ENCODE results near the gene RIMBP2.

RIMBP2 gene

DNA sequence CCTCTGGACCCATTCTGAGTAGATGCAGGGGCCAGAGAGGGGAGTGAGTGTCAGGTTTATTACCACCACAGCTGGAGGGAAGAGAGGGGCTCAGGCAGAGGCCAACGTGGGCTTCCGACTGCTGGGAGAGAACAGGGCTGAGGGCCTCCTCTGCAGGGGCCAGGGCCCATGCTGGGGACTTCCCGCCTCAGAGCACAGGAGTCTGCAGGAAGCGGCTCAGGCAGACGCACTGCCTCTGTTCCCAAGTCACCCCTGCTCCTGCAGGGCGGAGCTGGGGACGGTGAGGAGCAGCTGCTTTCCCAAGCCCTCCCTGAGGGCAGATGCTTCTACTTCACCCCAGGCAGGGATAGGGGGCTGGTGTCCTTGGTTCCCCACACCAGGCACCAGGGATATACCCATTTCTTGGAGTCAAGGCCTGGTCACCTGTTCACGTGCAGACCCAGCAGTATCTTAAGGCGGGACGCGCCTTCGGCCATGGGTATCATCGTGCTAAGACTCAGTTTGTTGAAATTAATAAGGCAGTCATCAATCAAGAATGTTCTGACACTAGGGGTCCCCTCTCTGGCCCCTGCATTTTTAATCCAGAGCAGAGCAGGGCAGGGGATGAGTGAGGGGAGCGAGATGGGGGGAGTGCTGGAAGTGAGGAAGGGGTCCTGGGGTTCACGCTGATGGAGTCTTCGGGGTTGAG is 278.4 kb downstream of the RIMBP2 start:
- in situ Hi-C loops (cut with HindIII; ENCODE audit: low sequenced_read_pairs): no loop called here

DNA sequence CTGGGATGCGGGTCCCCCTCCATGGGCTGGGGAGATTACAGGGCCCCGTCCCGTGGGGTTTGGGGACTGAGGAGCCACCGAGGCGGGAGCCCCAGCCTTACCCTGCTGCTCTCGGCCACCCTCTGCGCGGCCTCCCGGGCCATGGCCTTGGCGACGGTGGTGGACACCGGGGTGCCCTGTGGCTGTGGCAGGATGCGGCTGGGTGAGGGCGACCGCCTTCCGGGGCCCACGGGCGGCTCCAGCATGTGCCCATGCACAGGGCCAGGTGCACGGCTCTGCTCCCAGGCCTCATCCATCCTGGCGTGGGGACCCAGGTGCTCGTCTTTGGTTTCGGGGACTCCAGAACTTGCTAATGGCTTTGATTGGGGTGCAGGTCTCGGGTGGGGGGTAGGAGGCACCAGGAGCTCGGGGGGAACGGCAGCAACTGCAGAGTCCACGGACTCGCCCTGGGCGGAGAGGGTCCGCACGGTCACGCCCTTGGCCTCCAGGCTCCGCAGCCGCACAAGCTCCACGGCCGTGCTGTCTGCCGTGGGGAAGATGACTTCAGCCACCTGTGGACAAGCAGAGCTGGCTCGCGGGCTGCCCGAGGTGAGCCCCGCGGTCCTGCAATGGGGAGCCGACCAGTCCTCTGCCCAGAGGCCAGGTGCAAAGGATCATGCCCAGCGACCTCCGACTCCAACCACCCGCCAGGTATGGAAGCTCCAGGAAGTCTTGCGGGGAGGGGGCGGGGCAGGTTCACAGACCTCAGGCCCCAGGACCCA is 279.2 kb downstream of the RIMBP2 start:
- in situ Hi-C loops (cut with HindIII; ENCODE audit: low sequenced_read_pairs): no loop called here

GRCh38 chr12:130435826-130436225 is 280.3 kb downstream of the RIMBP2 start:
- in situ Hi-C loops (cut with HindIII; ENCODE audit: low sequenced_read_pairs): no loop called here

DNA sequence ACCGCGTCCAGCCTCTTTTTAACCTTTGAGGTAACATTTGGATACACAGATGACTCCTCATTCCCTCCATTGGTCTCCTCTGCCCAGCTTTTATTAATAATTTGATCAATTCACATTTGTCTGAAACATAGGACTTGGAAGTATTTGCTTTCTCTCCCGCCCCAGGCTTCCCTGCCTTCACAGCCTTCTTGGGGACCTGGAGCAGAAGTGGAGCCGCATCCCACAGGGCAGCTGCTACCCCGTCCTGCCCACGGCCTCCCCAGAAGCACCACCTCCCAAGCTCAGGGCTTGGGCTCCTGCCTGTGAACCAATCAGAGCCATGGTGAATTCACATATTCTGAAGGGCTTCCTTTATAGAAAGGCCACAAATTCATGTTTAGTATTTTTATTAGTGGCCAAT is 280.8 kb downstream of the RIMBP2 start:
- in situ Hi-C loops (cut with HindIII; ENCODE audit: low sequenced_read_pairs): no loop called here

DNA sequence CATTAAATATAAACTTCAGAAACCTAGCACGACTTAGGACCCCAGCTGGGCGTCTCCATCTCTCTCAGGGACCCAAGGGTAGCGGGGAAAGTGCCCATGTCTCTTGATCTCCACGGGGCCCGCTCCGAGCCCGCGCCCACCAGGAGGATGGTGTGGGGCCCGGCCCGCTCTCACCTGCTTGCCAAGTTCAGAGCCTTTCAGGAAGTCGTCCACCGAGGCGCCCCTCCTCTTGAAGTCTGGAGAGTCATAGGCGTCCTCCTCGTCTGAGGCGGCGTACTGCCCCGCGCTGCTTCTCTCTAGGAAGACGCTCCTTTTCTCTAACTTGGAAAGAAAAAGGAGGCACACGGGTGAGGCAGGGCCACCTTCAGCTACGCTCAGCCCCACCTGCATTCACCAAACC is 281.5 kb downstream of the RIMBP2 start:
- in situ Hi-C loops (cut with HindIII; ENCODE audit: low sequenced_read_pairs): no loop called here

GRCh38 chr12:130433834-130434233 is 282.3 kb downstream of the RIMBP2 start:
- in situ Hi-C loops (cut with HindIII; ENCODE audit: low sequenced_read_pairs): no loop called here

- in situ Hi-C loops (cut with HindIII; ENCODE audit: low sequenced_read_pairs): no loop called here
These were observed 282.7 kb downstream of the RIMBP2 start for GRCh38 chr12:130433411-130433810.

- in situ Hi-C loops (cut with HindIII; ENCODE audit: low sequenced_read_pairs): no loop called here
These were observed 284.9 kb downstream of the RIMBP2 start for GRCh38 chr12:130431176-130431575.

DNA sequence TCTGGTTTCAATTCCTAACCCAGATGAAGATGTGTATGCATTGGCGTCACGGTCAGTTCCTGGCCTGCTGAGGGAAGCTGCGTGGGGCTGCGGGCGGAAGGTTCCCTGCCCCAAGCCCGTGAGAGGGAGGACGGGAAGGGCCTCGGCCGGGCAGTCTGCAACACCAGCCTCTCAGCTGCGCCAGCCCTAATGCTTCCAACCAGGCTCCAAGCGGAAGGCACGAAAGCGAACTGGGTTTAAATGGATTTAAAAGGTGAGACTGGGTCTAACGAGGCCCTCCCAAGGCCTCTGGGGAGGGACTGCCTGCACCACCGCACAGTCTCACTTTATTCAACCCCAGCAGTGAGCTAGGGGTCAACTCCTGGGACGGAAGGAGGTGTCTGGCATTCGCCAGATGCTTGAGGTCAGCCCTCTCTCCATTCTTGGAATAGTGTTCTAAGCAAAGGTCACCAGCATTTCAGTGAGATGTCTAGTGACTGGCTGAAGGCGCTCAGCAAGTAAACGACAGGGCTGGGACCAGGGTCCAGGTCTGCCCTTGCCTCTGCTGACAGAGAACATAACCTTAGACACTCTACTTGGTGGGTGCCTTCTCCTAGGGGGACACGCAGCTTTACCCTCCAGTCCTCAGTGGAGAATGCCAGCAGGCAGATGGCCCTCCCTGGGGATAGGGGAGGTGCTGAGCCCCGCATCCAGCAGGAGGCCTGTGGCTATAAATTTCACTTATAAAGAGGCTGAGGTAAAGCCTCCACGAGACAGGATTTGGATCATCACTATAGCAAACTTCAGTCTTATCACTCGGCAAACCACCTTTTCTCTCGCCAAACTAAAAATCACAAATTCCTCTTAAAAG is 286.2 kb downstream of the RIMBP2 start:
- in situ Hi-C loops (cut with HindIII; ENCODE audit: low sequenced_read_pairs): loop anchor here (10.0 kb wide), 1 partner anchor 65 kb away; no protein-coding TSS in a partner anchor

GRCh38 chr12:130428116-130428515 is 288.0 kb downstream of the RIMBP2 start:
- in situ Hi-C loops (cut with HindIII; ENCODE audit: low sequenced_read_pairs): loop anchor here (10.0 kb wide), 1 partner anchor 67 kb away; no protein-coding TSS in a partner anchor

DNA sequence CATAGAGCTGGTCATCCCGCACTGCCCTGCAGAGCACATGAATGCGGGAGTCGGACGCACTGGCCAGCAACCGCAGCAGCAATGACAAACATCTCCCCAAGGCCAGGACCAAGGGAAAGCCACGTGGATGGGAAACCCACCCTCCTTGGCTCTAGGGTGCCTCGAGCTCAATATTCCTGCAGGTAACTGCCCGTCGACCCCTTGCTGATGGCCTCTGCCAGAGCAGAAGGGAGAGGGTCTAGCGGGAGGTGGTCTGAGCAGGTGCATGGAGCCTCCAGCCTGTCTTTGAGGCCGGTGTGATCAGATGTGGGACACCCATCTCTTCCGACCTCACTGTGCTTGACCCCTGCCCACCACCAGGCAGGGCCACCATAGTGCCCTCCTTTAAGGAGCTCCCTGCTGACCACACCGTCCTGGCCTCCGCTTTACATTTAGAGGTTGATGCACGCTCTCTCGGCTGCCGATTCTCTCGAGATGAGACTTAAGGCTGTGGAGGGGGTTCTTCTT is 288.7 kb downstream of the RIMBP2 start:
- in situ Hi-C loops (cut with HindIII; ENCODE audit: low sequenced_read_pairs): loop anchor here (10.0 kb wide), 1 partner anchor 67 kb away; no protein-coding TSS in a partner anchor

DNA sequence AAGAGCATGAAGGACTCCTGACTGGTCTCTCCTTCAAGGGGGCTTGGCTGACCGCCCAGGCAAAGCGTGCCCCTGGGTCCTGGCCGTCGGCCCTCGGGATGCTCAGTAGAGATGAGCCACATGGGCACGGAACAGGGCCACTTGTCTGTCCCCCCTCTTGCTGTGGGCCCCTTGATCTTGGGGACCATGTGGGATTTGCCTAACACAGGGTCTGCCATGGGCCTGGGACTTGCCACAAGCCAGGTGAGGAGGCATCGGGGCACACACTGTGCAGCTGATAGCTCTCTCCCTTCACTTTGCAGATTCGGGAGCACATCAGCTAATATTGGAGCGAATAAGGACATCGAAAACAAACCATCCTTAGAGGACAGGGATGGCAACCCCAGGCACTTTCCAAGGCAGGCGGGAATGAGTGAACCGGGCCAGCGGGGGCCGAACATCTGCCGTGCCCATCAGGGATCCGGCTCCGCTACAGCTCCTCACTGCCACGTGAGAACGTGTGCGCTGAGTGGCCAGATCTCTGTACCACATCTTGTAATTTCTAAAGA is 290.3 kb downstream of the RIMBP2 start:
- in situ Hi-C loops (cut with HindIII; ENCODE audit: low sequenced_read_pairs): loop anchor here (10.0 kb wide), 1 partner anchor 69 kb away; no protein-coding TSS in a partner anchor

- in situ Hi-C loops (cut with HindIII; ENCODE audit: low sequenced_read_pairs): loop anchor here (10.0 kb wide), 1 partner anchor 70 kb away; no protein-coding TSS in a partner anchor
These were observed 291.0 kb downstream of the RIMBP2 start for GRCh38 chr12:130424858-130425697.

DNA sequence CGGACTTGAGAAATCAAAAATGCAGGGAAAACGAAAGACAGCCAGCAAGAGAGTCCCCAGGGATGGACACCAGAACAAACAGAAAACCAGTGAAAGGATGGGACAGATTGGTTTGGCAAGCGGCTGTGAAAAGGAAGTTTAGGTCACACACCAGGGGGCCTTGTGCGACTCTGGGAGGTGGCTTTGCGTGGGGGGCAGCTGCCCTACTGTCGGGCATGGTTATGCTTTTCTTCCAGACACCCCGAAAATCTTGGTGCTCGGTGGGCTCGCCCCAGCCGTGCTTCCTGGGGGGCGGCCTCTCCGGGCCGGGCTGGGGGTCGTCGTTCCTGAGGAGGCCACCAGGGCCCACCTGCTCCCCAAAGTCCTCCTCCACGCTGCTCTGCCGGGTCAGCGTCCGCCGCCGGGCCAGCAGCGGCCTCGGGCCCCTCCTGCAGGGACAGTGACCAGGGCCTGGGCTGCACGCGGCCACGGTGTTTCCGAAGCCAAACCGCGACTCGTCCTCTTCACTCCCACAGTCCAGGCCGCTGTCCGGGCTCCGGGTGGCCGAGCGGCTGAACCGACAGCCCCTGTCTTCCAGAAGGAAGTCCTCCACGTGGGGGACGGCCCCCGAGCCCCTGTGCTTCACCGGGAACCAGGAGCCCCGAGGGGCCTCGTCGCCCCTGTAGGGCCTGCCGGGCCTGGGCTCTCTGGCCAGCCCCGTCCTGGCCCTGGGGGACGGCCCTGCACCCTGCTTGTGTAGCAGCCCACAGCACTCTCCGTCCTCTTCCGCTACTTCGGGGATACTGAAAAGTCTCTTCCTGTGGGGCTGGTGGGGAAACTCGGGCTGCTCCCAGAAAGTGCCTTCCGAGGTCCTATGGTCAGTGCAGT is 291.9 kb downstream of the RIMBP2 start:
- in situ Hi-C loops (cut with HindIII; ENCODE audit: low sequenced_read_pairs): loop anchor here (10.0 kb wide), 1 partner anchor 71 kb away; no protein-coding TSS in a partner anchor

GRCh38 chr12:130423136-130423535 is 293.0 kb downstream of the RIMBP2 start:
- in situ Hi-C loops (cut with HindIII; ENCODE audit: low sequenced_read_pairs): loop anchor here (10.0 kb wide), 1 partner anchor 72 kb away; no protein-coding TSS in a partner anchor

DNA sequence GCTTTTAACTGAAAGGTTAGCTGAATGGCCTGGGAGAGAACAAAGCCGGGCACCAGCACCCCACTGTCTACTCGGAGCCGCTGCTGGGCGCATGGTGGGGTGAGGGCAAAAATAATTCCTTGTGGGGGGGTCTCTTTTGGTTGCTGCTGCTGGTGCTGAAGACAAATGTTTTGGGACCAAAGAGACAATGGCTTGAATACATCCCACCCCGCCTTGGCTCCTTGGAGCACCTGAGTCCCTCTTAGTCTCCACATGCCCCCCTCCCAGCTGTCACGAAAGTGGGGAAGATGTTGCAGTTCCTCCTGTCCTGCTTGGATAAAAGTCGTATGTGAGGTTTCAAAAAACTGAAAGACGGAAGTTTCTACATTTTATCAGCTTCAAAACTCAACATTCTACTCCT is 293.4 kb downstream of the RIMBP2 start:
- in situ Hi-C loops (cut with HindIII; ENCODE audit: low sequenced_read_pairs): loop anchor here (10.0 kb wide), 1 partner anchor 72 kb away; no protein-coding TSS in a partner anchor

- in situ Hi-C loops (cut with HindIII; ENCODE audit: low sequenced_read_pairs): loop anchor here (10.0 kb wide), 1 partner anchor 73 kb away; no protein-coding TSS in a partner anchor
These were observed 294.2 kb downstream of the RIMBP2 start for GRCh38 chr12:130421896-130422295.

GRCh38 chr12:130420071-130420470 is 296.0 kb downstream of the RIMBP2 start:
- in situ Hi-C loops (cut with HindIII; ENCODE audit: low sequenced_read_pairs): loop anchor here (10.0 kb wide), 1 partner anchor 75 kb away; no protein-coding TSS in a partner anchor
